A673 (cell line): ENCODE data around the gene ADCYAP1. TPM values are rescaled to one million over a fixed set of nuclear protein-coding genes. Genes with fewer than 3 reads are reported as not detected.

Experiments
- Bru-seq: library from RNA; stranded (reverse); fragments of 400-500 nt; gene quantifications from one replicate; lab custom pipeline; 2021; lab: Mats Ljungman, UMichigan
- BruChase-seq, 2 experiments: library from RNA; stranded (reverse); fragments of 400-500 nt; gene quantifications; one replicate each; lab custom pipeline; 2021; lab: Mats Ljungman, UMichigan
- BruUV-seq: library from RNA; stranded (reverse); fragments of 400-500 nt; replicated peaks from 2 replicates; lab custom pipeline; 2021; lab: Mats Ljungman, UMichigan
- CTCF ChIA-PET: fragments of 300-600 bp; sonication (Branson Sonifier 250); formaldehyde crosslinking; loops from one replicate; lab custom pipeline; 2022; ENCODE audit warnings: antibody characterized with exemption; lab: Charles Lee
- POLR2A ChIA-PET: fragments of 300-600 bp; sonication (Branson Sonifier 250); formaldehyde crosslinking; loops from one replicate; lab custom pipeline; 2022; ENCODE audit warnings: antibody characterized with exemption; ENCODE audit not compliant: low non-redundant PET; lab: Charles Lee
- DNase-seq: peaks from one replicate; pipeline ENCODE4 v3.0.0-alpha.2; 2015; ENCODE audit warnings: low spot score
- H3K27ac ChIP-seq: fragments of 200-600 bp; sonication (generic); 2 replicates; pipeline ENCODE4 v1.5.1; 2016; ENCODE audit warnings: mixed run types, low read depth, mild to moderate bottlenecking, mixed read lengths, antibody characterized with exemption, low read length; ENCODE audit not compliant: poor library complexity, severe bottlenecking
- H3K27me3 ChIP-seq: fragments of 200-600 bp; sonication (generic); replicated peaks from 2 replicates; pipeline ENCODE4 v1.6.1; 2017; ENCODE audit warnings: mixed run types, low read depth, mild to moderate bottlenecking, mixed read lengths, antibody characterized with exemption, low read length; ENCODE audit not compliant: insufficient read depth, poor library complexity
- H3K36me3 ChIP-seq: fragments of 200-600 bp; sonication (generic); 2 replicates; pipeline ENCODE4 v1.6.1; 2016; ENCODE audit warnings: mixed run types, mild to moderate bottlenecking, mixed read lengths, antibody characterized with exemption, low read length; ENCODE audit not compliant: insufficient read depth, poor library complexity, severe bottlenecking
- H3K4me1 ChIP-seq: fragments of 200-600 bp; sonication (generic); 2 replicates; pipeline ENCODE4 v1.6.1; 2017; ENCODE audit warnings: mixed run types, mild to moderate bottlenecking, mixed read lengths, antibody characterized with exemption, low read length; ENCODE audit not compliant: insufficient read depth, poor library complexity, severe bottlenecking
- H3K4me3 ChIP-seq: fragments of 200-600 bp; sonication (generic); 2 replicates; pipeline ENCODE4 v1.5.1; 2016; ENCODE audit warnings: low read depth, mixed run types, mild to moderate bottlenecking, mixed read lengths, low read length; ENCODE audit not compliant: poor library complexity, severe bottlenecking
- H3K9me3 ChIP-seq: fragments of 200-600 bp; sonication (generic); 2 replicates; pipeline ENCODE4 v1.6.1; 2016; ENCODE audit warnings: mixed run types, low read depth, mild to moderate bottlenecking, mixed read lengths, antibody characterized with exemption, low read length; ENCODE audit not compliant: poor library complexity, severe bottlenecking
- CTCF ChIP-seq: fragments of 300-800, 200-600 bp; sonication (generic); conservative IDR thresholded peaks from 2 replicates; pipeline ENCODE4 v1.5.1; 2017; ENCODE audit warnings: low read depth, mild to moderate bottlenecking, antibody characterized with exemption, low read length, moderate library complexity, mixed read lengths
- EZH2 ChIP-seq: fragments of 200-600 bp; sonication (generic); IDR thresholded peaks from 2 replicates; pipeline ENCODE4 v1.6.1; 2017; ENCODE audit warnings: borderline replicate concordance, low read depth, mild to moderate bottlenecking, mixed read lengths, antibody characterized with exemption, low read length; ENCODE audit not compliant: poor library complexity, severe bottlenecking
- intact Hi-C: fragments of 100-400 bp; cut with micrococcal nuclease; formaldehyde crosslinking; loops from one replicate; pipeline ENCODE4 v1.10.0; 2022; ENCODE audit not compliant: unreplicated experiment
- long read RNA-seq: library from polyadenylated mRNA; stranded (forward); transcript quantifications from one replicate; pipeline ENCODE4 v2.0.0, GENCODE V29; 2022
- total RNA-seq: library from RNA; stranded (reverse); gene quantifications from 2 replicates; pipeline ENCODE4 v1.2.3, GENCODE V29; 2021

The ADCYAP1 gene
- total RNA-seq (not detected in 2 replicates), Bru-seq, nascent RNA (not detected), BruChase-seq, experiment 1, labeled RNA remaining after a 2-hour chase (not detected), BruChase-seq, experiment 2, labeled RNA remaining after a 6-hour chase (not detected)
- long read RNA-seq, result 0 reads

GRCh38 chr18:904218-905090 is at the start of gene ADCYAP1:
TSS of gene ADCYAP1 (plus strand) at chr18:904871. CDS start at chr18:905387, 516 bp downstream.
- CTCF ChIA-PET, result no interaction called here
- no TSS peak for BruUV-seq
- DNase-seq, result no peak

GRCh38 chr18:857986-858385 is 46.7 kb upstream of the ADCYAP1 start:
- BruUV-seq, result no TSS peak
- intact Hi-C loops, result no loop called here
- POLR2A ChIA-PET, result no interaction called here

More at GRCh38 chr18:904218-905090, at the start of gene ADCYAP1:
- Histone ChIP-seq H3K36me3 (no peaks in the 10 kb centered on the region), H3K4me1 (peaks cover 14% of the 10 kb centered on the region), H3K27ac (no peak within 1 kb of the TSS), H3K27me3 (peaks cover 98% of the 10 kb centered on the region), H3K4me3 (no peak within 1 kb of the TSS), H3K9me3 (no peaks in the 10 kb centered on the region)
- TF ChIP-seq CTCF, result 0 out of 2 replicates have a peak, but pooled peaks have one; percentile 15
- peak; percentile 41 for TF ChIP-seq EZH2
- intact Hi-C loops, result loop anchor here (5.0 kb wide), 1 partner anchor 37 kb away; no protein-coding TSS in a partner anchor
- POLR2A ChIA-PET, result no interaction called here

GRCh38 chr18:864872-865273 is 39.8 kb upstream of the ADCYAP1 start:
- intact Hi-C loops, result loop anchor here (5.0 to 10.0 kb wide), 6 partner anchors 37 to 1357 kb away; partner anchors contain the start of gene ADCYAP1
- Histone ChIP-seq H3K27ac (no peak overlapping the region), H3K4me1 (no peaks in the 10 kb centered on the region), H3K36me3 (no peaks in the 10 kb centered on the region), H3K9me3 (no peaks in the 10 kb centered on the region), H3K27me3 (peaks cover 80% of the 10 kb centered on the region), H3K4me3 (no peak overlapping the region)
- peak; percentile 81 for DNase-seq
- no TSS peak for BruUV-seq
- CTCF ChIA-PET, result no interaction called here
- POLR2A ChIA-PET, result no interaction called here
- peak; percentile 96 for TF ChIP-seq CTCF
- TF ChIP-seq EZH2, result no peak

More at GRCh38 chr18:857986-858385, 46.7 kb upstream of the ADCYAP1 start:
- TF ChIP-seq EZH2, result no peak
- TF ChIP-seq CTCF, result no peak
- Histone ChIP-seq H3K4me3 (no peak overlapping the region), H3K9me3 (no peaks in the 10 kb centered on the region), H3K27ac (no peak overlapping the region), H3K27me3 (peaks cover 24% of the 10 kb centered on the region), H3K4me1 (no peaks in the 10 kb centered on the region), H3K36me3 (no peaks in the 10 kb centered on the region)
- CTCF ChIA-PET, result no interaction called here
- no peak for DNase-seq
